WTC11 (cell line): Measurements from ENCODE around the gene CNR2. TPM values are rescaled to one million over a fixed set of nuclear protein-coding genes. Genes with fewer than 3 reads are reported as not detected.
"Not testable (repeated sequence)": the region's sequence is repeated elsewhere in the genome, so short reads cannot be mapped to it uniquely, and the experiment has no call there.

Experiments
- ATAC-seq: fragments of 200-7000 bp; cut with Tn5 transposase; 2 replicates; pipeline ENCODE4 v1.10.0; 2021; ENCODE audit warnings: mild to moderate bottlenecking, moderate library complexity
- CTCF ChIA-PET: fragments of 300-600 bp; sonication (Branson Sonifier 250); formaldehyde crosslinking; loops from one replicate; lab custom pipeline; 2021; ENCODE audit warnings: antibody characterized with exemption; lab: Charles Lee
- POLR2A ChIA-PET: fragments of 350-600 bp; sonication (Branson Sonifier 250); formaldehyde crosslinking; loops from one replicate; lab custom pipeline; 2021; ENCODE audit warnings: antibody characterized with exemption; lab: Charles Lee
- DNase-seq: peaks from one replicate; pipeline ENCODE4 v3.0.0; 2021; ENCODE audit warnings: low spot score
- H3K27ac Mint-ChIP-seq: 2 replicates; pipeline ENCODE4 v1.8.0; 2021; ENCODE audit warnings: mixed read lengths
- H3K27me3 Mint-ChIP-seq: 2 replicates; pipeline ENCODE4 v1.8.0; 2021; ENCODE audit warnings: low read depth, mild to moderate bottlenecking, moderate library complexity, mixed read lengths
- H3K36me3 Mint-ChIP-seq: 2 replicates; pipeline ENCODE4 v1.8.0; 2021; ENCODE audit warnings: mixed read lengths
- H3K4me1 Mint-ChIP-seq: 2 replicates; pipeline ENCODE4 v1.8.0; 2022; ENCODE audit warnings: mixed read lengths
- H3K4me3 Mint-ChIP-seq: 2 replicates; pipeline ENCODE4 v1.8.0; 2021; ENCODE audit warnings: mild to moderate bottlenecking, moderate library complexity, mixed read lengths
- H3K9me3 Mint-ChIP-seq: 2 replicates; pipeline ENCODE4 v1.8.0; 2021; ENCODE audit warnings: mixed read lengths
- CDX4 ChIP-seq: fragments of 250-450 bp; sonication (Bioruptor Pico); IDR thresholded peaks from 2 replicates; pipeline ENCODE4 v1.9.0; 2021; ENCODE audit warnings: moderate library complexity, mild to moderate bottlenecking, inconsistent platforms, borderline replicate concordance
- CREB1 ChIP-seq: sonication (generic); formaldehyde crosslinking; IDR thresholded peaks from 2 replicates; pipeline ENCODE4 v1.8.0; 2023; ENCODE audit warnings: mild to moderate bottlenecking, missing genetic modification reagents
- E2F5 ChIP-seq: sonication (generic); formaldehyde crosslinking; IDR thresholded peaks from 2 replicates; pipeline ENCODE4 v1.8.1; 2022; ENCODE audit warnings: mild to moderate bottlenecking, moderate library complexity, missing genetic modification reagents
- ELF4 ChIP-seq: sonication (generic); formaldehyde crosslinking; IDR thresholded peaks from 2 replicates; pipeline ENCODE4 v1.8.1; 2022; ENCODE audit warnings: low read depth, mild to moderate bottlenecking, moderate library complexity, missing genetic modification reagents
- ETV6 ChIP-seq: sonication (generic); formaldehyde crosslinking; IDR thresholded peaks from 2 replicates; pipeline ENCODE4 v1.8.1; 2022; ENCODE audit warnings: mild to moderate bottlenecking, missing genetic modification reagents
- GABPB1 ChIP-seq: sonication (generic); formaldehyde crosslinking; IDR thresholded peaks from 2 replicates; pipeline ENCODE4 v1.8.1; 2023; ENCODE audit warnings: mild to moderate bottlenecking, missing genetic modification reagents
- HMGA2 ChIP-seq: fragments of 250-450 bp; sonication (Bioruptor Pico); IDR thresholded peaks from 2 replicates; pipeline ENCODE4 v1.4.0; 2021; ENCODE audit warnings: mild to moderate bottlenecking, moderate library complexity
- HMGXB4 ChIP-seq: sonication (generic); formaldehyde crosslinking; IDR thresholded peaks from 2 replicates; pipeline ENCODE4 v1.8.1; 2023; ENCODE audit warnings: mild to moderate bottlenecking, moderate library complexity, missing genetic modification reagents
- NFE2L1 ChIP-seq: sonication (generic); formaldehyde crosslinking; IDR thresholded peaks from 2 replicates; pipeline ENCODE4 v1.8.1; 2023; ENCODE audit warnings: missing genetic modification reagents
- OVOL2 ChIP-seq: fragments of 250-450 bp; sonication (Bioruptor Pico); IDR thresholded peaks from 2 replicates; pipeline ENCODE4 v1.9.0; 2021; ENCODE audit warnings: mild to moderate bottlenecking, borderline replicate concordance
- USF2 ChIP-seq: sonication (generic); formaldehyde crosslinking; IDR thresholded peaks from 2 replicates; pipeline ENCODE4 v1.8.1; 2023; ENCODE audit warnings: mild to moderate bottlenecking, missing genetic modification reagents, moderate library complexity
- ZNF219 ChIP-seq: sonication (generic); formaldehyde crosslinking; IDR thresholded peaks from 2 replicates; pipeline ENCODE4 v1.8.0; 2023; ENCODE audit warnings: missing genetic modification reagents, mild to moderate bottlenecking, borderline replicate concordance
- ZNF281 ChIP-seq: sonication (generic); formaldehyde crosslinking; IDR thresholded peaks from 2 replicates; pipeline ENCODE4 v1.8.0; 2023; ENCODE audit warnings: mild to moderate bottlenecking, missing genetic modification reagents
- ZNF396 ChIP-seq: fragments of 250-450 bp; sonication (Bioruptor Pico); IDR thresholded peaks from 2 replicates; pipeline ENCODE4 v1.8.0; 2021; ENCODE audit warnings: mild to moderate bottlenecking, moderate library complexity, borderline replicate concordance
- ZNF416 ChIP-seq: fragments of 250-450 bp; sonication (Bioruptor Pico); IDR thresholded peaks from 2 replicates; pipeline ENCODE4 v1.9.0; 2021; ENCODE audit warnings: mild to moderate bottlenecking, inconsistent platforms
- ZNF423 ChIP-seq: fragments of 250-450 bp; sonication (Bioruptor Pico); IDR thresholded peaks from 2 replicates; pipeline ENCODE4 v2.1.2; 2022; ENCODE audit warnings: mild to moderate bottlenecking, moderate library complexity
- ZNF512 ChIP-seq: sonication (generic); formaldehyde crosslinking; IDR thresholded peaks from 2 replicates; pipeline ENCODE4 v1.8.1; 2022; ENCODE audit warnings: missing genetic modification reagents, borderline replicate concordance
- total RNA-seq: library from RNA; stranded (reverse); gene quantifications from 3 replicates; pipeline ENCODE4 v1.2.3, GENCODE V29; 2021

CNR2 gene
- total RNA-seq, 1 experiment from 2014 or later, result not detected

- peaks cover 29% of the 10 kb centered on the region for H3K4me1 Mint-ChIP-seq
- H3K4me3 Mint-ChIP-seq, result peak overlapping the region; percentile 54
- H3K9me3 Mint-ChIP-seq, result no peaks in the 10 kb centered on the region
- TF ChIP-seq CDX4 (no peak), ZNF423 (CRISPR knock-in tag) (peak; percentile 52; the same call in 1 of the 2 replicates)
- POLR2A ChIA-PET, result no interaction called here
- DNase-seq, result no peak
- H3K27ac Mint-ChIP-seq, result no peak overlapping the region
- ATAC-seq, result no peak
- CTCF ChIA-PET, result interaction anchor here (0.5 to 2.9 kb wide), 10 partner anchors 13 to 421 kb away, joined by 3 to 17 read pairs (median 4); no protein-coding TSS in a partner anchor
- H3K36me3 Mint-ChIP-seq, result no peaks in the 10 kb centered on the region
- H3K27me3 Mint-ChIP-seq, result peaks cover 50% of the 10 kb centered on the region
Observed at GRCh38 chr1:23903754-23904153, 9.4 kb downstream of the CNR2 start.

- Mint-ChIP-seq H3K4me1 (peaks cover 29% of the 10 kb centered on the region), H3K4me3 (peak overlapping the region; percentile 59), H3K27ac (no peak overlapping the region), H3K36me3 (no peaks in the 10 kb centered on the region), H3K27me3 (peaks cover 50% of the 10 kb centered on the region), H3K9me3 (no peaks in the 10 kb centered on the region)
- ATAC-seq (peak; percentile 49), DNase-seq (peak; percentile 44)
- ChIA-PET CTCF (interaction anchor here (1.0 to 2.9 kb wide), 4 partner anchors 14 to 419 kb away, joined by 3 to 17 read pairs (median 8); partner anchors contain the start of gene ASAP3), POLR2A (interaction anchor here (0.6 kb wide), 1 partner anchor 85 kb away, joined by 3 read pairs; no protein-coding TSS in a partner anchor)
- TF ChIP-seq GABPB1 (CRISPR knock-in tag), result no peak
- 0 out of 2 replicates have a peak, but pooled peaks have one; percentile 25 for TF ChIP-seq ETV6 (CRISPR knock-in tag)
Observed at GRCh38 chr1:23902321-23903278, 10.6 kb downstream of the CNR2 start.

- H3K27me3 Mint-ChIP-seq, result peaks cover 48% of the 10 kb centered on the region
- H3K9me3 Mint-ChIP-seq, ATAC-seq, H3K27ac Mint-ChIP-seq, DNase-seq, H3K36me3 Mint-ChIP-seq, H3K4me3 Mint-ChIP-seq, POLR2A ChIA-PET, CTCF ChIA-PET: not testable (repeated sequence)
- peaks cover 29% of the 10 kb centered on the region for H3K4me1 Mint-ChIP-seq
- TF ChIP-seq ZNF512 (CRISPR knock-in tag), result 0 out of 2 replicates have a peak, but pooled peaks have one; percentile 54
- 0 out of 2 replicates have a peak, but pooled peaks have one; percentile 24 for TF ChIP-seq USF2 (CRISPR knock-in tag)
Observed at GRCh38 chr1:23900017-23900416, 13.1 kb downstream of the CNR2 start.

- H3K4me3 Mint-ChIP-seq, result no peak overlapping the region
- no peak for DNase-seq
- ChIA-PET POLR2A (no interaction called here), CTCF (interaction anchor here (0.6 kb wide), 1 partner anchor 186 kb away, joined by 3 read pairs; no protein-coding TSS in a partner anchor)
- H3K36me3 Mint-ChIP-seq, result no peaks in the 10 kb centered on the region
- peaks cover 20% of the 10 kb centered on the region for H3K4me1 Mint-ChIP-seq
- H3K27me3 Mint-ChIP-seq, result peaks cover 39% of the 10 kb centered on the region
- no peak for ATAC-seq
- no peaks in the 10 kb centered on the region for H3K9me3 Mint-ChIP-seq
- H3K27ac Mint-ChIP-seq, result no peak overlapping the region
- TF ChIP-seq OVOL2 (CRISPR knock-in tag) (no peak), NFE2L1 (CRISPR knock-in tag) (no peak), CDX4 (no peak), HMGXB4 (no peak), E2F5 (no peak), HMGA2 (CRISPR knock-in tag) (no peak), CREB1 (CRISPR knock-in tag) (no peak), ZNF416 (CRISPR knock-in tag) (no peak), ZNF281 (CRISPR knock-in tag) (no peak), ELF4 (no peak), ZNF219 (CRISPR knock-in tag) (no peak), ZNF396 (CRISPR knock-in tag) (no peak)
Observed at GRCh38 chr1:23899070-23899469, 14.1 kb downstream of the CNR2 start.
